Osteoblast (primary cell): ENCODE data around the gene PP2D1. TPM values are rescaled to one million over a fixed set of nuclear protein-coding genes. Genes with fewer than 3 reads are reported as not detected.
"Not testable (repeated sequence)": the region's sequence is repeated elsewhere in the genome, so short reads cannot be mapped to it uniquely, and the experiment has no call there.

Experiments used
- DNase-seq: peaks from one replicate; pipeline ENCODE4 v3.0.0; 2011; ENCODE audit warnings: low spot score, mixed read lengths; ENCODE audit not compliant: insufficient read length; ENCODE audit errors: missing footprints
- H2AFZ ChIP-seq: 2 replicates; pipeline ENCODE4 v1.6.0; 2011; ENCODE audit warnings: mild to moderate bottlenecking, low read length
- H3K27ac ChIP-seq: 2 replicates; pipeline ENCODE4 v1.5.1; 2011; ENCODE audit warnings: mild to moderate bottlenecking, low read depth, low read length, moderate library complexity
- H3K27me3 ChIP-seq: 2 replicates; pipeline ENCODE4 v1.6.0; 2012; ENCODE audit warnings: mild to moderate bottlenecking, control low read depth, inconsistent platforms, low read length, moderate library complexity; ENCODE audit not compliant: insufficient read depth
- H3K36me3 ChIP-seq: 2 replicates; pipeline ENCODE4 v1.5.1; 2011; ENCODE audit warnings: mild to moderate bottlenecking, low read length, control low read depth, moderate library complexity; ENCODE audit not compliant: insufficient read depth
- H3K4me1 ChIP-seq: 2 replicates; pipeline ENCODE4 v1.5.1; 2011; ENCODE audit warnings: mild to moderate bottlenecking, low read length, control low read depth, moderate library complexity; ENCODE audit not compliant: insufficient read depth
- H3K4me2 ChIP-seq: 2 replicates; pipeline ENCODE4 v1.6.0; 2011; ENCODE audit warnings: mild to moderate bottlenecking, low read length; ENCODE audit not compliant: insufficient read depth
- H3K4me3 ChIP-seq: fragments of 200-600 bp; sonication (generic); 3 replicates; pipeline ENCODE4 v1.5.1; 2012; ENCODE audit warnings: mild to moderate bottlenecking, low read length, inconsistent platforms; ENCODE audit not compliant: insufficient read depth
- H3K79me2 ChIP-seq: 2 replicates; pipeline ENCODE4 v1.6.0; 2012; ENCODE audit warnings: mild to moderate bottlenecking, low read length, control low read depth, inconsistent platforms; ENCODE audit not compliant: insufficient read depth
- H3K9me3 ChIP-seq: 2 replicates; pipeline ENCODE4 v1.5.1; 2011; ENCODE audit warnings: low read depth, low read length, control low read depth
- H4K20me1 ChIP-seq: 2 replicates; pipeline ENCODE4 v1.6.0; 2012; ENCODE audit warnings: mild to moderate bottlenecking, low read length, control low read depth; ENCODE audit not compliant: insufficient read depth
- CTCF ChIP-seq: IDR thresholded peaks from 2 replicates; pipeline ENCODE4 v1.5.1; 2011; ENCODE audit warnings: mild to moderate bottlenecking, low read depth, low read length, moderate library complexity; ENCODE audit errors: extremely low read depth
- total RNA-seq: library from RNA; depleted of rRNA; stranded (reverse); fragments of >200 nt; gene quantifications from 2 replicates; pipeline ENCODE4 v1.2.3, GENCODE V29; 2012

PP2D1 gene
- total RNA-seq, 1 donor = not detected

GRCh38 chr3:19960696-19961095, 51.4 kb downstream of the PP2D1 start:
- Histone ChIP-seq H2AFZ (no peak overlapping the region), H4K20me1 (peaks cover 42% of the 10 kb centered on the region), H3K27ac (no peak overlapping the region), H3K79me2 (peaks cover 98% of the 10 kb centered on the region), H3K9me3 (no peaks in the 10 kb centered on the region), H3K36me3 (peaks cover 12% of the 10 kb centered on the region), H3K4me3 (no peak overlapping the region), H3K27me3 (no peaks in the 10 kb centered on the region), H3K4me2 (no peak overlapping the region), H3K4me1 (no peaks in the 10 kb centered on the region)
- DNase-seq = no peak
- TF ChIP-seq CTCF = no peak

- Histone ChIP-seq H3K9me3 (no peaks in the 10 kb centered on the region), H3K36me3 (peaks cover 23% of the 10 kb centered on the region), H3K27ac (no peak overlapping the region), H3K27me3 (no peaks in the 10 kb centered on the region), H2AFZ (no peak overlapping the region), H3K4me1 (no peaks in the 10 kb centered on the region), H3K4me3 (no peak overlapping the region), H3K4me2 (no peak overlapping the region), H3K79me2 (peaks cover 98% of the 10 kb centered on the region), H4K20me1 (peaks cover 45% of the 10 kb centered on the region)
- no peak for DNase-seq
- TF ChIP-seq CTCF = no peak
Observed at GRCh38 chr3:19959505-19959904, 52.6 kb downstream of the PP2D1 start.

- not testable (repeated sequence) for H3K4me2 ChIP-seq, H3K27me3 ChIP-seq, DNase-seq, H3K4me3 ChIP-seq, H3K4me1 ChIP-seq, H3K27ac ChIP-seq, H3K9me3 ChIP-seq, H2AFZ ChIP-seq
- Histone ChIP-seq H3K36me3 (peaks cover 34% of the 10 kb centered on the region), H3K79me2 (peaks cover 99% of the 10 kb centered on the region), H4K20me1 (peaks cover 50% of the 10 kb centered on the region)
Observed at GRCh38 chr3:19957354-19957753, 54.7 kb downstream of the PP2D1 start.

- TF ChIP-seq CTCF = no peak
- peaks cover 49% of the 10 kb centered on the region for H4K20me1 ChIP-seq
- no peaks in the 10 kb centered on the region for H3K27me3 ChIP-seq
- no peak overlapping the region for H3K4me3 ChIP-seq
- no peaks in the 10 kb centered on the region for H3K4me1 ChIP-seq
- H3K4me2 ChIP-seq = no peak overlapping the region
- H3K27ac ChIP-seq = no peak overlapping the region
- peaks cover 99% of the 10 kb centered on the region for H3K79me2 ChIP-seq
- H2AFZ ChIP-seq = no peak overlapping the region
- H3K9me3 ChIP-seq = no peaks in the 10 kb centered on the region
- no peak for DNase-seq
- H3K36me3 ChIP-seq = peaks cover 44% of the 10 kb centered on the region
Observed at GRCh38 chr3:19954676-19955075, 57.4 kb downstream of the PP2D1 start.
